GM21360 (cell line): ENCODE results near the gene ATP10B.
A peak's percentile ranks its signal among the peaks of the same experiment; 100 is the strongest.

Source experiments
- ATAC-seq: cut with Tn5 transposase; IDR thresholded peaks from one replicate; pipeline ENCODE4 v1.9.1; 2021; ENCODE audit warnings: mild to moderate bottlenecking, moderate library complexity; ENCODE audit not compliant: unreplicated experiment

Gene ATP10B

GRCh38 chr5:160693831-160694465 lies 158.1 kb downstream of the ATP10B start:
- ATAC-seq, result no peak

GRCh38 chr5:160692271-160692670 lies 159.7 kb downstream of the ATP10B start:
- ATAC-seq, result no peak

GRCh38 chr5:160685695-160686094 lies 166.3 kb downstream of the ATP10B start:
- ATAC-seq, result no peak

GRCh38 chr5:160685219-160685618 lies 166.8 kb downstream of the ATP10B start:
- ATAC-seq, result no peak

- ATAC-seq, result no peak
Measured at GRCh38 chr5:160679567-160680309, 172.3 kb downstream of the ATP10B start.

GRCh38 chr5:160675988-160676387 lies 176.0 kb downstream of the ATP10B start:
- no peak for ATAC-seq

GRCh38 chr5:160674901-160675300 lies 177.1 kb downstream of the ATP10B start:
- ATAC-seq, result no peak

GRCh38 chr5:160672521-160672920 lies 179.5 kb downstream of the ATP10B start:
- no peak for ATAC-seq

GRCh38 chr5:160668356-160668755 lies 183.7 kb downstream of the ATP10B start:
- ATAC-seq, result no peak

- ATAC-seq, result no peak
Measured at GRCh38 chr5:160667160-160667559, 184.9 kb downstream of the ATP10B start.

GRCh38 chr5:160665460-160665859 lies 186.6 kb downstream of the ATP10B start:
- no peak for ATAC-seq

- ATAC-seq, result no peak
Measured at GRCh38 chr5:160660132-160660531, 191.9 kb downstream of the ATP10B start.

GRCh38 chr5:160657622-160658458 lies 194.2 kb downstream of the ATP10B start:
- ATAC-seq, result no peak

GRCh38 chr5:160657068-160657507 lies 194.9 kb downstream of the ATP10B start:
- ATAC-seq, result no peak

GRCh38 chr5:160655717-160656116 lies 196.3 kb downstream of the ATP10B start:
- no peak for ATAC-seq

GRCh38 chr5:160651692-160652645 lies 200.0 kb downstream of the ATP10B start:
- ATAC-seq, result no peak

- ATAC-seq, result no peak
Measured at GRCh38 chr5:160649304-160649703, 202.7 kb downstream of the ATP10B start.

GRCh38 chr5:160646033-160646432 lies 206.0 kb downstream of the ATP10B start:
- no peak for ATAC-seq

- ATAC-seq, result no peak
Measured at GRCh38 chr5:160643616-160644240, 208.3 kb downstream of the ATP10B start.

- ATAC-seq, result peak; percentile 43
Measured at GRCh38 chr5:160641405-160641804, 210.6 kb downstream of the ATP10B start.
